Body of pancreas (tissue), 4 donors: ENCODE results near the gene RASGRF2.

Experiments
- POLR2A ChIP-seq, 3 donors: fragments of 450-650 bp; IDR thresholded peaks; one replicate each; pipeline ENCODE4 v1.6.1; 2016; ENCODE audit warnings: antibody characterized with exemption in 3 of 3, mild to moderate bottlenecking in 2 of 3
- TF ChIP-seq, protein P1 (sequence below), 7 experiments: fragments of 450-650 bp in 4 of 7; fragments of 200-600 bp in 3 of 7; sonication (generic) in 3 of 7; IDR thresholded peaks; one replicate each; pipeline ENCODE4 v1.5.1; 2016 to 2019; ENCODE audit warnings: antibody characterized with exemption in 7 of 7

GRCh38 chr5:80985600-80986228, 25.6 kb downstream of the RASGRF2 start:
- TF ChIP-seq POLR2A (IDR thresholded peaks at IDR 0.05) = no peak
- TF ChIP-seq, protein P1, sequence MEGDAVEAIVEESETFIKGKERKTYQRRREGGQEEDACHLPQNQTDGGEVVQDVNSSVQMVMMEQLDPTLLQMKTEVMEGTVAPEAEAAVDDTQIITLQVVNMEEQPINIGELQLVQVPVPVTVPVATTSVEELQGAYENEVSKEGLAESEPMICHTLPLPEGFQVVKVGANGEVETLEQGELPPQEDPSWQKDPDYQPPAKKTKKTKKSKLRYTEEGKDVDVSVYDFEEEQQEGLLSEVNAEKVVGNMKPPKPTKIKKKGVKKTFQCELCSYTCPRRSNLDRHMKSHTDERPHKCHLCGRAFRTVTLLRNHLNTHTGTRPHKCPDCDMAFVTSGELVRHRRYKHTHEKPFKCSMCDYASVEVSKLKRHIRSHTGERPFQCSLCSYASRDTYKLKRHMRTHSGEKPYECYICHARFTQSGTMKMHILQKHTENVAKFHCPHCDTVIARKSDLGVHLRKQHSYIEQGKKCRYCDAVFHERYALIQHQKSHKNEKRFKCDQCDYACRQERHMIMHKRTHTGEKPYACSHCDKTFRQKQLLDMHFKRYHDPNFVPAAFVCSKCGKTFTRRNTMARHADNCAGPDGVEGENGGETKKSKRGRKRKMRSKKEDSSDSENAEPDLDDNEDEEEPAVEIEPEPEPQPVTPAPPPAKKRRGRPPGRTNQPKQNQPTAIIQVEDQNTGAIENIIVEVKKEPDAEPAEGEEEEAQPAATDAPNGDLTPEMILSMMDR (IDR thresholded peaks at IDR 0.05) = no peak
